Large intestine (tissue), 3 donors: ENCODE results near the gene HSD11B1. TPM values are rescaled to one million over a fixed set of nuclear protein-coding genes. Genes with fewer than 3 reads are reported as not detected.

ENCODE experiments used
- DNase-seq, 2 donors: peaks; one replicate each; pipeline versions ENCODE4 v3.0.0 to v3.0.0-alpha.2; 2013
- H3K27ac ChIP-seq: one replicate; pipeline ENCODE4 v1.5.1; 2013; ENCODE audit warnings: low read length
- H3K27me3 ChIP-seq: 2 replicates; pipeline ENCODE4 v1.6.1; 2013; ENCODE audit warnings: low read length; ENCODE audit not compliant: control insufficient read depth, insufficient read depth
- H3K36me3 ChIP-seq: 2 replicates; pipeline ENCODE4 v1.6.1; 2013; ENCODE audit warnings: low read length; ENCODE audit not compliant: control insufficient read depth, insufficient read depth
- H3K4me1 ChIP-seq: one replicate; pipeline ENCODE4 v1.6.1; 2013; ENCODE audit warnings: low read length; ENCODE audit not compliant: control insufficient read depth, insufficient read depth
- H3K4me3 ChIP-seq: one replicate; pipeline ENCODE4 v1.5.1; 2013; ENCODE audit warnings: low read length
- H3K9me3 ChIP-seq: one replicate; pipeline ENCODE4 v1.6.1; 2013; ENCODE audit warnings: mild to moderate bottlenecking, low read depth, low read length, moderate library complexity; ENCODE audit not compliant: control insufficient read depth
- WGBS: methylation state at CpG from one replicate; pipeline ENCODE4 v1.1.5; 2013; ENCODE audit warnings: low lambda C conversion rate; ENCODE audit not compliant: insufficient coverage; 5-methylcytosine and 5-hydroxymethylcytosine counted together
- polyA plus RNA-seq: library from polyadenylated mRNA; unstranded; fragments of 120-200 nt; gene quantifications from one replicate; pipeline ENCODE4 v1.2.1, GENCODE V29; 2013

Gene HSD11B1
- polyA plus RNA-seq, 1 donor = 0.31 TPM

GRCh38 chr1:209723756-209724693 is 19.4 kb downstream of the HSD11B1 start:
- Histone ChIP-seq H3K4me3 (no peak overlapping the region), H3K36me3 (no peaks in the 10 kb centered on the region), H3K27me3 (no peaks in the 10 kb centered on the region), H3K4me1 (no peaks in the 10 kb centered on the region), H3K9me3 (no peaks in the 10 kb centered on the region), H3K27ac (no peak overlapping the region)
- DNase-seq = no peak
- WGBS = no CpG with 5 or more reads among the region's 3 CpGs

- H3K4me3 ChIP-seq = no peak overlapping the region
- H3K36me3 ChIP-seq = no peaks in the 10 kb centered on the region
- no peaks in the 10 kb centered on the region for H3K27me3 ChIP-seq
- H3K27ac ChIP-seq = no peak overlapping the region
- no peaks in the 10 kb centered on the region for H3K9me3 ChIP-seq
- no peaks in the 10 kb centered on the region for H3K4me1 ChIP-seq
- no peak for DNase-seq
- no CpG with 5 or more reads among the region's 2 CpGs for WGBS
Measured at GRCh38 chr1:209727286-209727685, 22.6 kb downstream of the HSD11B1 start.

GRCh38 chr1:209727785-209728184 is 23.1 kb downstream of the HSD11B1 start:
- no peaks in the 10 kb centered on the region for H3K9me3 ChIP-seq
- no peak overlapping the region for H3K4me3 ChIP-seq
- H3K27ac ChIP-seq = no peak overlapping the region
- no peaks in the 10 kb centered on the region for H3K36me3 ChIP-seq
- H3K4me1 ChIP-seq = no peaks in the 10 kb centered on the region
- no peaks in the 10 kb centered on the region for H3K27me3 ChIP-seq
- 81% methylated on average over 3 of the region's 3 CpGs for WGBS
- no peak for DNase-seq

DNA sequence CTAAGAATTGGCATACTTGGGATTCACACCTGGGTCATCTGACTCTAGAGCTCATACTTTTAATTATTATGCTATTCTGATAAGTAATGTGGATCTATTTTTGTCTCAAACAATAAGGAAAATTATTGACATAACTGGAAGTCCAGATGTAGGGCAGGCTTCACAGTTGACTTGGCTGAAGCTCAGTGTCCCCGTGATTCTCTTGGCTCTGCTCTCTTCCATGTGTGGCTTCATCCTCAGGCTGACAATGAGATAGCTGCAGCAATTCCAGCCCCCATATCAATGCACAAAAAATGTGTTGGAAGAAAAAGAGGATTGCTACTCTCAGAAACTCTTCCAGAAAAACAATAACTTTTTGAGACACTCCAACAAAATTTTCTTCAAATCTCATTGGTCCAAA is 23.8 kb downstream of the HSD11B1 start:
- Histone ChIP-seq H3K4me1 (no peaks in the 10 kb centered on the region), H3K9me3 (no peaks in the 10 kb centered on the region), H3K27ac (no peak overlapping the region), H3K27me3 (no peaks in the 10 kb centered on the region), H3K4me3 (no peak overlapping the region), H3K36me3 (no peaks in the 10 kb centered on the region)
- DNase-seq = no peak
- WGBS = no CpG with 5 or more reads among the region's 1 CpG

GRCh38 chr1:209729436-209729835 is 24.8 kb downstream of the HSD11B1 start:
- Histone ChIP-seq H3K4me3 (no peak overlapping the region), H3K9me3 (no peaks in the 10 kb centered on the region), H3K4me1 (no peaks in the 10 kb centered on the region), H3K27me3 (no peaks in the 10 kb centered on the region), H3K36me3 (no peaks in the 10 kb centered on the region), H3K27ac (no peak overlapping the region)
- no CpG with 5 or more reads among the region's 1 CpG for WGBS
- no peak for DNase-seq

DNA sequence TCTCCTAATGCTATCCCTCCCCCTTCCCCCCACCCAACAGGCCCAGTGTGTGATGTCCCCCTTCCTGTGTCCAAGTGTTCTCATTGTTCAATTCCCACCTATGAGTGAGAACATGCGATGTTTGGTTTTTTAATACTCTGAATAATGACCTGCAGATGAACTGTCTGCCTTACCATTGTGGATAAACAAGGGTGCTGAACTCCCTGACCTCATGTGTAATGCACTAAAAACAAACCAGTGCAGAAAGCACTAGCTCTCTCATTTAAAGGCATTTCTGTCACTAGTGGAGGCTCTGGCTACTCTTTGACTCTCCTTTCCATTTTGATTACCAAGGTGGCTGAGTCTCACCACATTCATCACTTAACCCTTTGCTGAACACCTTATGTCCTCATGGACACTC is 28.1 kb downstream of the HSD11B1 start:
- Histone ChIP-seq H3K36me3 (no peaks in the 10 kb centered on the region), H3K4me3 (no peak overlapping the region), H3K4me1 (no peaks in the 10 kb centered on the region), H3K27ac (no peak overlapping the region), H3K27me3 (no peaks in the 10 kb centered on the region), H3K9me3 (no peaks in the 10 kb centered on the region)
- WGBS = no CpG with 5 or more reads among the region's 1 CpG
- DNase-seq = no peak

GRCh38 chr1:209733409-209734192 is 29.0 kb downstream of the HSD11B1 start:
- DNase-seq = no peak
- Histone ChIP-seq H3K36me3 (no peaks in the 10 kb centered on the region), H3K27ac (no peak overlapping the region), H3K9me3 (no peaks in the 10 kb centered on the region), H3K4me3 (no peak overlapping the region), H3K27me3 (no peaks in the 10 kb centered on the region), H3K4me1 (no peaks in the 10 kb centered on the region)
- WGBS = 88% methylated on average over 2 of the region's 3 CpGs

GRCh38 chr1:209736490-209737117 is 32.0 kb downstream of the HSD11B1 start:
- H3K27ac ChIP-seq = no peak overlapping the region
- H3K9me3 ChIP-seq = no peaks in the 10 kb centered on the region
- H3K27me3 ChIP-seq = no peaks in the 10 kb centered on the region
- H3K4me3 ChIP-seq = no peak overlapping the region
- no peak for DNase-seq
- WGBS = 100% methylated on average over 1 of the region's 3 CpGs
- no peaks in the 10 kb centered on the region for H3K36me3 ChIP-seq
- peaks cover 10% of the 10 kb centered on the region for H3K4me1 ChIP-seq

- DNase-seq = no peak
- Histone ChIP-seq H3K4me3 (no peak overlapping the region), H3K9me3 (no peaks in the 10 kb centered on the region), H3K4me1 (peaks cover 15% of the 10 kb centered on the region), H3K36me3 (no peaks in the 10 kb centered on the region), H3K27ac (no peak overlapping the region), H3K27me3 (no peaks in the 10 kb centered on the region)
- WGBS = 100% methylated on average over 1 of the region's 5 CpGs
Measured at GRCh38 chr1:209737118-209737505, 32.5 kb downstream of the HSD11B1 start.

DNA sequence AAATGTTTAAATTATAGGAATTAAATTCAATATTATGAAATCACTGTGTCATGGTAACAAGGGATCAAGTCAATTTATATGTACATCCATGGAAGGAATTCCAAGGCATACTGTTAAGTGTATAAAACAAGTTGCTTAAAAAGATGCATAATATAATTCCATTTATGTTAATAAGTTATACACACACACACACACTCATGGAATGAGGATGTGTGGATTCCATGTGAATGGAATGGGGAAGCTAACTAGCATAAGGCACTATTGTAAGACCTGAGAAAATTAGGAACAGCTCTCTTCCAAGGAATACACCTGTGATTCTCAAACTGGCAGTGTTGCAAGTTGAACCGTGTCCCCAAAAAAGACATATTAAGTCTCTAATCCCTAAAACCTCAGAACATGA is 33.6 kb downstream of the HSD11B1 start:
- Histone ChIP-seq H3K9me3 (no peaks in the 10 kb centered on the region), H3K36me3 (no peaks in the 10 kb centered on the region), H3K27ac (no peak overlapping the region), H3K4me1 (peaks cover 25% of the 10 kb centered on the region), H3K27me3 (no peaks in the 10 kb centered on the region), H3K4me3 (no peak overlapping the region)
- no peak for DNase-seq
- no CpG with 5 or more reads among the region's 1 CpG for WGBS
